Activated CD4-positive, alpha-beta memory T cell treated with anti-CD3 and anti-CD28 coated beads, Interleukin-2, amount 10 ng/mL, durations not matched to agents 7 days and 5 days (primary cell): Measurements from ENCODE around the gene ETV2. TPM values are rescaled to one million over a fixed set of nuclear protein-coding genes. Genes with fewer than 3 reads are reported as not detected.

Experiments
- CTCF ChIA-PET: fragments of 350-600 bp; sonication (Branson Sonifier 250); formaldehyde crosslinking; loops from one replicate; lab custom pipeline; 2021; ENCODE audit warnings: antibody characterized with exemption, inconsistent platforms; lab: Charles Lee
- POLR2A ChIA-PET: fragments of 350-600 bp; sonication (Branson Sonifier 250); formaldehyde crosslinking; loops from one replicate; lab custom pipeline; 2021; ENCODE audit warnings: antibody characterized with exemption; lab: Charles Lee
- DNase-seq: peaks from one replicate; pipeline ENCODE4 v3.0.0-alpha.2; 2020
- H3K27ac Mint-ChIP-seq: one replicate; pipeline ENCODE4 v1.8.0; 2021; ENCODE audit warnings: mild to moderate bottlenecking, mixed read lengths
- H3K27me3 Mint-ChIP-seq: one replicate; pipeline ENCODE4 v1.8.0; 2021; ENCODE audit warnings: mixed read lengths
- H3K36me3 Mint-ChIP-seq: one replicate; pipeline ENCODE4 v1.8.0; 2021; ENCODE audit warnings: low read depth, mixed read lengths
- H3K4me1 Mint-ChIP-seq: one replicate; pipeline ENCODE4 v1.8.0; 2021; ENCODE audit warnings: mixed read lengths
- H3K4me3 Mint-ChIP-seq: one replicate; pipeline ENCODE4 v1.8.0; 2021; ENCODE audit warnings: mild to moderate bottlenecking, mixed read lengths
- H3K9me3 Mint-ChIP-seq: one replicate; pipeline ENCODE4 v1.8.0; 2021; ENCODE audit warnings: mixed read lengths
- total RNA-seq, 2 experiments: library from RNA; stranded (reverse); gene quantifications; one replicate each; pipeline ENCODE4 v1.2.3, GENCODE V29; 2021

Gene ETV2
- total RNA-seq, 2 experiments from 2014 or later: 0.65 to 0.96 TPM

- Mint-ChIP-seq H3K27ac (peak overlapping the region; percentile 52), H3K4me3 (no peak overlapping the region)
- CTCF ChIA-PET: interaction anchor here (0.7 to 6.9 kb wide), 14 partner anchors 9 to 1060 kb away, joined by 3 to 131 read pairs (median 5); partner anchors contain the start of genes COX6B1, IGFLR1, LIN37 and ZBTB32
These were observed 52.5 kb downstream of the ETV2 start for GRCh38 chr19:35693835-35694599.

More at GRCh38 chr19:35693835-35694599, 52.5 kb downstream of the ETV2 start:
- POLR2A ChIA-PET: interaction anchor here (1.1 to 6.9 kb wide), 3 partner anchors 9 to 36 kb away, joined by 3 to 141 read pairs (median 4); no protein-coding TSS in a partner anchor
- H3K4me1 Mint-ChIP-seq: peaks cover 19% of the 10 kb centered on the region
- peak; percentile 93 for DNase-seq
- no peaks in the 10 kb centered on the region for H3K36me3 Mint-ChIP-seq
- no peaks in the 10 kb centered on the region for H3K9me3 Mint-ChIP-seq
- H3K27me3 Mint-ChIP-seq: peaks cover 3% of the 10 kb centered on the region

Other genes starting within 250 kb of the ETV2 start
- gene FFAR2, start 193.5 kb upstream of the ETV2 start, total RNA-seq: not detected
- gene KRTDAP, start 151.3 kb upstream of the ETV2 start, total RNA-seq: not detected
- not detected for gene DMKN, start 128.1 kb upstream of the ETV2 start, total RNA-seq
- not detected for gene SBSN, start 113.4 kb upstream of the ETV2 start, total RNA-seq
- not detected for gene GAPDHS, start 108.3 kb upstream of the ETV2 start, total RNA-seq
- gene TMEM147, start 96.1 kb upstream of the ETV2 start, total RNA-seq: 10 to 100 TPM; 39.6 to 47.4 TPM
- gene ATP4A, start 78.1 kb upstream of the ETV2 start, total RNA-seq: not detected
- gene PMIS2, start 55.6 kb upstream of the ETV2 start, total RNA-seq: not detected
- 10 to 100 TPM; 45.3 to 46.5 TPM for gene HAUS5, start 29.0 kb upstream of the ETV2 start, total RNA-seq
- 100 to 1,000 TPM in 1 of 2 experiments, 10 to 100 TPM in 1; 99.5 to 102 TPM for gene RBM42, start 12.7 kb upstream of the ETV2 start, total RNA-seq
- 100 to 1,000 TPM; 440 to 442 TPM for gene COX6B1, start 6.6 kb downstream of the ETV2 start, total RNA-seq
- gene UPK1A, start 24.8 kb downstream of the ETV2 start, total RNA-seq: under 1 TPM; 0.65 to 0.86 TPM
- gene ZBTB32, start 62.8 kb downstream of the ETV2 start, total RNA-seq: 10 to 100 TPM; 94.8 to 96.2 TPM
- gene KMT2B, start 76.3 kb downstream of the ETV2 start, total RNA-seq: 10 to 100 TPM; 57.3 to 57.5 TPM
- 10 to 100 TPM; 78.9 to 90.5 TPM for gene IGFLR1, start 100.7 kb downstream of the ETV2 start, total RNA-seq
- gene U2AF1L4, start 103.7 kb downstream of the ETV2 start, total RNA-seq: 10 to 100 TPM; 35.5 to 36.2 TPM
- 10 to 100 TPM; 48.1 to 51.3 TPM for gene PSENEN, start 103.9 kb downstream of the ETV2 start, total RNA-seq
- gene LIN37, start 106.8 kb downstream of the ETV2 start, total RNA-seq: 10 to 100 TPM; 13.1 to 16.2 TPM
- gene HSPB6, start 115.3 kb downstream of the ETV2 start, total RNA-seq: under 1 TPM in 1 of 2 experiments, not detected in 1; 0.48 TPM
- gene PROSER3, start 116.4 kb downstream of the ETV2 start, total RNA-seq: 10 to 100 TPM; 47.1 to 52.4 TPM
- 10 to 100 TPM; 60.9 to 67.0 TPM for gene ARHGAP33, start 133.8 kb downstream of the ETV2 start, total RNA-seq
- gene PRODH2, start 171.1 kb downstream of the ETV2 start, total RNA-seq: not detected
- not detected for gene NPHS1, start 210.8 kb downstream of the ETV2 start, total RNA-seq
- gene KIRREL2, start 215.2 kb downstream of the ETV2 start, total RNA-seq: under 1 TPM; 0.55 to 0.58 TPM
- gene APLP1, start 226.8 kb downstream of the ETV2 start, total RNA-seq: 1 to 10 TPM in 1 of 2 experiments, under 1 TPM in 1; 0.76 to 1.1 TPM